Astrocyte (in vitro differentiated cells and primary cell): Measurements from ENCODE around the gene SPOCK1. TPM values are rescaled to one million over a fixed set of nuclear protein-coding genes. Genes with fewer than 3 reads are reported as not detected.

Experiments used
- DNase-seq: peaks from one replicate; pipeline ENCODE4 v3.0.0-alpha.2; 2010; ENCODE audit warnings: low read depth
- FAIRE-seq: peaks from 2 replicates; lab custom pipeline; 2011; peaks lifted over from hg19 to GRCh38; lab: Jason Lieb, UNC
- H2AFZ ChIP-seq: 2 replicates; pipeline ENCODE4 v1.6.0; 2012; ENCODE audit warnings: low read depth, low read length, inconsistent platforms
- H3K27ac ChIP-seq: 2 replicates; pipeline ENCODE4 v1.5.1; 2011; ENCODE audit warnings: low read depth, low read length, inconsistent platforms
- H3K27me3 ChIP-seq: 2 replicates; pipeline ENCODE4 v1.6.0; 2011; ENCODE audit warnings: low read length, inconsistent platforms; ENCODE audit not compliant: insufficient read depth
- H3K36me3 ChIP-seq: 2 replicates; pipeline ENCODE4 v1.5.1; 2011; ENCODE audit warnings: low read length, inconsistent platforms; ENCODE audit not compliant: insufficient read depth
- H3K4me1 ChIP-seq: 2 replicates; pipeline ENCODE4 v1.5.1; 2011; ENCODE audit warnings: low read length, inconsistent platforms; ENCODE audit not compliant: insufficient read depth
- H3K4me2 ChIP-seq: 2 replicates; pipeline ENCODE4 v1.6.0; 2012; ENCODE audit warnings: low read length, inconsistent platforms
- H3K4me3 ChIP-seq: 2 replicates; pipeline ENCODE4 v1.5.1; 2011; ENCODE audit warnings: low read depth, mild to moderate bottlenecking, low read length, inconsistent platforms; ENCODE audit not compliant: insufficient read depth
- H3K79me2 ChIP-seq: 2 replicates; pipeline ENCODE4 v1.6.0; 2012; ENCODE audit warnings: mild to moderate bottlenecking, low read length, inconsistent platforms; ENCODE audit not compliant: insufficient read depth
- H3K9ac ChIP-seq: 2 replicates; pipeline ENCODE4 v1.6.0; 2012; ENCODE audit warnings: mild to moderate bottlenecking, low read length, inconsistent platforms
- H3K9me3 ChIP-seq: 2 replicates; pipeline ENCODE4 v1.5.1; 2012; ENCODE audit warnings: low read depth, mild to moderate bottlenecking, low read length, inconsistent platforms; ENCODE audit not compliant: insufficient read depth
- H4K20me1 ChIP-seq: 2 replicates; pipeline ENCODE4 v1.6.0; 2012; ENCODE audit warnings: low read length, inconsistent platforms; ENCODE audit not compliant: insufficient read depth
- H3K27ac Mint-ChIP-seq: one replicate; pipeline ENCODE4 v1.8.0; 2021; ENCODE audit warnings: mild to moderate bottlenecking, mixed read lengths; ENCODE audit not compliant: unreplicated experiment
- H3K27me3 Mint-ChIP-seq: one replicate; pipeline ENCODE4 v1.8.0; 2021; ENCODE audit warnings: low read depth, mixed read lengths; ENCODE audit not compliant: unreplicated experiment
- H3K36me3 Mint-ChIP-seq: one replicate; pipeline ENCODE4 v1.8.0; 2021; ENCODE audit warnings: low read depth, mixed read lengths; ENCODE audit not compliant: unreplicated experiment
- H3K4me1 Mint-ChIP-seq: one replicate; pipeline ENCODE4 v1.8.0; 2021; ENCODE audit warnings: low read depth, mixed read lengths; ENCODE audit not compliant: unreplicated experiment
- H3K4me3 Mint-ChIP-seq: one replicate; pipeline ENCODE4 v1.8.0; 2021; ENCODE audit warnings: mild to moderate bottlenecking, moderate library complexity, mixed read lengths; ENCODE audit not compliant: unreplicated experiment
- H3K9me3 Mint-ChIP-seq: one replicate; pipeline ENCODE4 v1.8.0; 2021; ENCODE audit warnings: mild to moderate bottlenecking, mixed read lengths; ENCODE audit not compliant: unreplicated experiment
- EZH2 ChIP-seq: IDR thresholded peaks from 2 replicates; pipeline ENCODE4 v1.6.1; 2012; ENCODE audit warnings: mild to moderate bottlenecking, low read length, inconsistent platforms; ENCODE audit not compliant: insufficient read depth
- total RNA-seq: library from RNA; stranded (reverse); gene quantifications from 2 replicates; pipeline ENCODE4 v1.2.1, GENCODE V29; 2021
- TF ChIP-seq, protein P1 (sequence below): IDR thresholded peaks from 2 replicates; pipeline ENCODE4 v1.5.1; 2011; ENCODE audit warnings: low read depth, mild to moderate bottlenecking, inconsistent platforms, low read length, moderate library complexity; ENCODE audit not compliant: insufficient read depth

Gene SPOCK1
- total RNA-seq, 1 donor from 2014 or later: 53.5 TPM

GRCh38 chr5:137345396-137345795 is 153.7 kb downstream of the SPOCK1 start:
- Histone ChIP-seq H3K27ac (no peak overlapping the region), H2AFZ (no peak overlapping the region), H3K9ac (no peak overlapping the region), H3K27me3 (no peaks in the 10 kb centered on the region), H3K4me3 (no peak overlapping the region), H3K9me3 (no peaks in the 10 kb centered on the region), H3K36me3 (no peaks in the 10 kb centered on the region), H3K4me2 (no peak overlapping the region), H3K4me1 (peaks cover 17% of the 10 kb centered on the region), H3K79me2 (peaks cover 9% of the 10 kb centered on the region), H4K20me1 (peaks cover 21% of the 10 kb centered on the region)
- Mint-ChIP-seq H3K4me3 (no peak overlapping the region), H3K9me3 (peaks cover 2% of the 10 kb centered on the region), H3K36me3 (peaks cover 3% of the 10 kb centered on the region), H3K4me1 (peaks cover 8% of the 10 kb centered on the region), H3K27ac (no peak overlapping the region), H3K27me3 (peaks cover 6% of the 10 kb centered on the region)
- TF ChIP-seq, protein P1, sequence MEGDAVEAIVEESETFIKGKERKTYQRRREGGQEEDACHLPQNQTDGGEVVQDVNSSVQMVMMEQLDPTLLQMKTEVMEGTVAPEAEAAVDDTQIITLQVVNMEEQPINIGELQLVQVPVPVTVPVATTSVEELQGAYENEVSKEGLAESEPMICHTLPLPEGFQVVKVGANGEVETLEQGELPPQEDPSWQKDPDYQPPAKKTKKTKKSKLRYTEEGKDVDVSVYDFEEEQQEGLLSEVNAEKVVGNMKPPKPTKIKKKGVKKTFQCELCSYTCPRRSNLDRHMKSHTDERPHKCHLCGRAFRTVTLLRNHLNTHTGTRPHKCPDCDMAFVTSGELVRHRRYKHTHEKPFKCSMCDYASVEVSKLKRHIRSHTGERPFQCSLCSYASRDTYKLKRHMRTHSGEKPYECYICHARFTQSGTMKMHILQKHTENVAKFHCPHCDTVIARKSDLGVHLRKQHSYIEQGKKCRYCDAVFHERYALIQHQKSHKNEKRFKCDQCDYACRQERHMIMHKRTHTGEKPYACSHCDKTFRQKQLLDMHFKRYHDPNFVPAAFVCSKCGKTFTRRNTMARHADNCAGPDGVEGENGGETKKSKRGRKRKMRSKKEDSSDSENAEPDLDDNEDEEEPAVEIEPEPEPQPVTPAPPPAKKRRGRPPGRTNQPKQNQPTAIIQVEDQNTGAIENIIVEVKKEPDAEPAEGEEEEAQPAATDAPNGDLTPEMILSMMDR: no peak
- TF ChIP-seq EZH2: no peak
- FAIRE-seq (no peak), DNase-seq (no peak)

- peaks cover 8% of the 10 kb centered on the region for H3K4me1 Mint-ChIP-seq
- H3K36me3 Mint-ChIP-seq: peaks cover 3% of the 10 kb centered on the region
- Histone ChIP-seq H3K4me1 (peaks cover 17% of the 10 kb centered on the region), H3K36me3 (no peaks in the 10 kb centered on the region), H4K20me1 (peaks cover 21% of the 10 kb centered on the region), H3K9me3 (no peaks in the 10 kb centered on the region), H3K79me2 (peaks cover 9% of the 10 kb centered on the region), H3K27me3 (no peaks in the 10 kb centered on the region), H2AFZ (no peak overlapping the region), H3K4me3 (no peak overlapping the region), H3K4me2 (no peak overlapping the region), H3K9ac (no peak overlapping the region), H3K27ac (no peak overlapping the region)
- no peak overlapping the region for H3K27ac Mint-ChIP-seq
- peaks cover 7% of the 10 kb centered on the region for H3K27me3 Mint-ChIP-seq
- FAIRE-seq (no peak), DNase-seq (peak; percentile 29)
- TF ChIP-seq EZH2: no peak
- TF ChIP-seq, protein P1: peak; percentile 96
- no peaks in the 10 kb centered on the region for H3K9me3 Mint-ChIP-seq
- H3K4me3 Mint-ChIP-seq: no peak overlapping the region
Measured at GRCh38 chr5:137344723-137345322, 154.3 kb downstream of the SPOCK1 start.

DNA sequence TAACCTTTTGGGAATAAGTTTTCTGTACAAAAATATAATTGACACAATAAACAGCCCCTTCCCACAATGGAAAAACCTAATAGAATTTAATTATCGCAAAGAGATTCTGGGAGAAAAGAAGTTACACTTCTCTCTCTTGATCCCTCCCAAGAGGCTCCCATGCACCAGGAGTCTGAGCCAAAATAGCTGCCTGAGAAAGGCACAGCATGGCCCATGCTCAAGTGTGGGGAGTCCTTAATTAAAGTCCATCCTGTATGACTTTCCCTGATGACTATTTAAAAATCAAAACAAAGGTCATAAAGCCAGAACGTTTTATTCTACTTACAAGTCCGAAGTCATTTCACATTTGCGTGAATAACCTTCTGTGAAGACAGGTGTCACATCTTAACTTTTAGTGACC is 155.1 kb downstream of the SPOCK1 start:
- peaks cover 5% of the 10 kb centered on the region for H3K27me3 Mint-ChIP-seq
- H3K4me3 ChIP-seq: no peak overlapping the region
- no peaks in the 10 kb centered on the region for H3K36me3 ChIP-seq
- peaks cover 3% of the 10 kb centered on the region for H3K36me3 Mint-ChIP-seq
- peaks cover 8% of the 10 kb centered on the region for H3K4me1 Mint-ChIP-seq
- no peak overlapping the region for H2AFZ ChIP-seq
- peaks cover 17% of the 10 kb centered on the region for H3K4me1 ChIP-seq
- H3K4me3 Mint-ChIP-seq: no peak overlapping the region
- H3K9me3 Mint-ChIP-seq: no peaks in the 10 kb centered on the region
- H3K79me2 ChIP-seq: peaks cover 9% of the 10 kb centered on the region
- H3K27me3 ChIP-seq: no peaks in the 10 kb centered on the region
- DNase-seq (no peak), FAIRE-seq (no peak)
- H4K20me1 ChIP-seq: peaks cover 21% of the 10 kb centered on the region
- no peak overlapping the region for H3K27ac Mint-ChIP-seq
- TF ChIP-seq EZH2: no peak
- TF ChIP-seq, protein P1: no peak
- no peak overlapping the region for H3K9ac ChIP-seq
- H3K4me2 ChIP-seq: no peak overlapping the region
- no peaks in the 10 kb centered on the region for H3K9me3 ChIP-seq
- H3K27ac ChIP-seq: no peak overlapping the region
